ENCODE measurements around the gene NXNL1. TPM values are rescaled to one million over a fixed set of nuclear protein-coding genes. Genes with fewer than 3 reads are reported as not detected.

NXNL1 gene
- total RNA-seq, 4 donors from 2014 or later: not detected

GRCh38 chr19:17484520-17485185, 23.9 kb upstream of the NXNL1 start:
- intact Hi-C loops (cut with DNase I; ENCODE audit: low total_unique reads): no loop called here
- H3K4me1 ChIP-seq: no peaks in the 10 kb centered on the region
- DNase-seq: no peak
- H3K4me3 ChIP-seq: no peak overlapping the region
- H3K9me3 ChIP-seq: no peaks in the 10 kb centered on the region
- H3K36me3 ChIP-seq: no peaks in the 10 kb centered on the region
- no peak overlapping the region for H3K27ac ChIP-seq
- no peaks in the 10 kb centered on the region for H3K27me3 ChIP-seq
- TF ChIP-seq CTCF (IDR thresholded peaks at IDR 0.05) (no peak), POLR2A (IDR thresholded peaks at IDR 0.05) (no peak)

- H3K9me3 ChIP-seq: no peaks in the 10 kb centered on the region
- H3K27ac ChIP-seq: no peak overlapping the region
- TF ChIP-seq CTCF (IDR thresholded peaks at IDR 0.05) (no peak), POLR2A (IDR thresholded peaks at IDR 0.05) (no peak)
- DNase-seq: no peak
- H3K27me3 ChIP-seq: no peaks in the 10 kb centered on the region
- intact Hi-C loops (cut with DNase I; ENCODE audit: low total_unique reads): no loop called here
- H3K36me3 ChIP-seq: no peaks in the 10 kb centered on the region
- H3K4me1 ChIP-seq: no peaks in the 10 kb centered on the region
- no peak overlapping the region for H3K4me3 ChIP-seq
Measured at GRCh38 chr19:17483605-17484002, 22.9 kb upstream of the NXNL1 start.

GRCh38 chr19:17482877-17483604, 22.3 kb upstream of the NXNL1 start:
- Histone ChIP-seq H3K27ac (no peak overlapping the region), H3K27me3 (no peaks in the 10 kb centered on the region), H3K36me3 (no peaks in the 10 kb centered on the region), H3K4me1 (no peaks in the 10 kb centered on the region), H3K9me3 (no peaks in the 10 kb centered on the region), H3K4me3 (no peak overlapping the region)
- no peak for TF ChIP-seq CTCF (IDR thresholded peaks at IDR 0.05)
- no peak for TF ChIP-seq POLR2A (IDR thresholded peaks at IDR 0.05)
- DNase-seq: no peak
- intact Hi-C loops (cut with DNase I; ENCODE audit: low total_unique reads): no loop called here

GRCh38 chr19:17481986-17482385, 21.3 kb upstream of the NXNL1 start:
- no peak for DNase-seq
- Histone ChIP-seq H3K9me3 (no peaks in the 10 kb centered on the region), H3K27ac (no peak overlapping the region), H3K36me3 (no peaks in the 10 kb centered on the region), H3K27me3 (no peaks in the 10 kb centered on the region), H3K4me3 (no peak overlapping the region), H3K4me1 (no peaks in the 10 kb centered on the region)
- TF ChIP-seq POLR2A (IDR thresholded peaks at IDR 0.05) (no peak), CTCF (IDR thresholded peaks at IDR 0.05) (no peak)
- intact Hi-C loops (cut with DNase I; ENCODE audit: low total_unique reads): no loop called here

- intact Hi-C loops (cut with DNase I; ENCODE audit: low total_unique reads): no loop called here
- Histone ChIP-seq H3K27ac (peak overlapping the region in 1 of 2 donors; percentile 2), H3K36me3 (no peaks in the 10 kb centered on the region), H3K4me1 (no peaks in the 10 kb centered on the region), H3K4me3 (no peak overlapping the region), H3K27me3 (no peaks in the 10 kb centered on the region), H3K9me3 (no peaks in the 10 kb centered on the region)
- DNase-seq: no peak
- TF ChIP-seq CTCF (IDR thresholded peaks at IDR 0.05): no peak
- TF ChIP-seq POLR2A (IDR thresholded peaks at IDR 0.05): no peak
Measured at GRCh38 chr19:17479325-17479791, 18.6 kb upstream of the NXNL1 start.

Data from uterus (tissue), 4 donors.